Measurements from ENCODE around the gene ITPKC. TPM values are rescaled to one million over a fixed set of nuclear protein-coding genes. Genes with fewer than 3 reads are reported as not detected.

The ITPKC gene
- total and polyA plus RNA-seq, 2 of the 13 experiments (the other 11 are each of a cell fraction or from before 2014, with no cell fraction given) = 6.9 to 11.2 TPM

DNA sequence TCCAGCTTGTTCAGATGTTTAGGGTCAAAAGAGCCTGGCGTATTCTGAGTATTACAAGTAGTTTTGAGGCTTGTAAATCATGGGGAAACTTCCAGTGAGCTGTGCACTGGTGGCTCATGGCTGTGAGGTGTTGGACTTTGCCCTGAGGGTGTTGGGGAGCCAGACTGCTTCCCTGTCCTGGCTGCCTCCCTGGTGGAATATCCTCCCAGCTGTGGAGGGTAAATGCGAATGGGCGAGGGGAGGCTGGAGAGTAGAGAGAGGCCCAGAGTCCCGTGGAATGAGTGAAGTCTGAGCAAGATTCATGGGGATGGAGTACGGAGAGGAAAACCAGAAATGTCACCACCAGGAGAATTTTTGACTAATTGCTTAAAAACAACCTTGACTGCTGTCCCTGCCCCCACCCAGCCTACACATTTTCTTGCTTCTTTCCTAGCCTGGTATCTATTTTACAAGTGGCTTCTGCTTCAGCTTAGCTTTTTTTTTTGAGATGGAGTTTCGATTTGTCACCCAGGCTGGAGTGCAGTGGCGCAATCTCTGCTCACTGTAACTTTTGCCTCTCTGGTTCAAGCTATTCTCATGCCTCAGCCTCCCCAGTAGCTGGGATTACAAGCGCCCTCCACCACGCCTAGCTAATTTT, 37.8 kb downstream of the ITPKC start (continued):
- TF ChIP-seq, protein P1, sequence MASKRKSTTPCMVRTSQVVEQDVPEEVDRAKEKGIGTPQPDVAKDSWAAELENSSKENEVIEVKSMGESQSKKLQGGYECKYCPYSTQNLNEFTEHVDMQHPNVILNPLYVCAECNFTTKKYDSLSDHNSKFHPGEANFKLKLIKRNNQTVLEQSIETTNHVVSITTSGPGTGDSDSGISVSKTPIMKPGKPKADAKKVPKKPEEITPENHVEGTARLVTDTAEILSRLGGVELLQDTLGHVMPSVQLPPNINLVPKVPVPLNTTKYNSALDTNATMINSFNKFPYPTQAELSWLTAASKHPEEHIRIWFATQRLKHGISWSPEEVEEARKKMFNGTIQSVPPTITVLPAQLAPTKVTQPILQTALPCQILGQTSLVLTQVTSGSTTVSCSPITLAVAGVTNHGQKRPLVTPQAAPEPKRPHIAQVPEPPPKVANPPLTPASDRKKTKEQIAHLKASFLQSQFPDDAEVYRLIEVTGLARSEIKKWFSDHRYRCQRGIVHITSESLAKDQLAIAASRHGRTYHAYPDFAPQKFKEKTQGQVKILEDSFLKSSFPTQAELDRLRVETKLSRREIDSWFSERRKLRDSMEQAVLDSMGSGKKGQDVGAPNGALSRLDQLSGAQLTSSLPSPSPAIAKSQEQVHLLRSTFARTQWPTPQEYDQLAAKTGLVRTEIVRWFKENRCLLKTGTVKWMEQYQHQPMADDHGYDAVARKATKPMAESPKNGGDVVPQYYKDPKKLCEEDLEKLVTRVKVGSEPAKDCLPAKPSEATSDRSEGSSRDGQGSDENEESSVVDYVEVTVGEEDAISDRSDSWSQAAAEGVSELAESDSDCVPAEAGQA (IDR thresholded peaks at IDR 0.05; ENCODE audit: low read depth) = no peak
- TF ChIP-seq, protein P1 (CRISPR knock-in tag; IDR thresholded peaks at IDR 0.05; ENCODE audit: borderline replicate concordance) = no peak
- TF ChIP-seq KDM4B (CRISPR knock-in tag; IDR thresholded peaks at IDR 0.05) (no peak), SATB2 (CRISPR knock-in tag; IDR thresholded peaks at IDR 0.05) (no peak), ZNF124 (CRISPR knock-in tag; IDR thresholded peaks at IDR 0.05) (no peak), ZFP37 (CRISPR knock-in tag; IDR thresholded peaks at IDR 0.05; ENCODE audit: borderline replicate concordance) (no peak), ZNF20 (CRISPR knock-in tag; IDR thresholded peaks at IDR 0.05) (no peak), NCOA1 (CRISPR knock-in tag; IDR thresholded peaks at IDR 0.05) (no peak), TBX3 (IDR thresholded peaks at IDR 0.05; ENCODE audit: borderline replicate concordance) (no peak), KLF9 (CRISPR knock-in tag; IDR thresholded peaks at IDR 0.05; ENCODE audit: low read depth) (no peak), PHB2 (IDR thresholded peaks at IDR 0.05; ENCODE audit: partially characterized antibody) (no peak)
- TF ChIP-seq, protein P2, sequence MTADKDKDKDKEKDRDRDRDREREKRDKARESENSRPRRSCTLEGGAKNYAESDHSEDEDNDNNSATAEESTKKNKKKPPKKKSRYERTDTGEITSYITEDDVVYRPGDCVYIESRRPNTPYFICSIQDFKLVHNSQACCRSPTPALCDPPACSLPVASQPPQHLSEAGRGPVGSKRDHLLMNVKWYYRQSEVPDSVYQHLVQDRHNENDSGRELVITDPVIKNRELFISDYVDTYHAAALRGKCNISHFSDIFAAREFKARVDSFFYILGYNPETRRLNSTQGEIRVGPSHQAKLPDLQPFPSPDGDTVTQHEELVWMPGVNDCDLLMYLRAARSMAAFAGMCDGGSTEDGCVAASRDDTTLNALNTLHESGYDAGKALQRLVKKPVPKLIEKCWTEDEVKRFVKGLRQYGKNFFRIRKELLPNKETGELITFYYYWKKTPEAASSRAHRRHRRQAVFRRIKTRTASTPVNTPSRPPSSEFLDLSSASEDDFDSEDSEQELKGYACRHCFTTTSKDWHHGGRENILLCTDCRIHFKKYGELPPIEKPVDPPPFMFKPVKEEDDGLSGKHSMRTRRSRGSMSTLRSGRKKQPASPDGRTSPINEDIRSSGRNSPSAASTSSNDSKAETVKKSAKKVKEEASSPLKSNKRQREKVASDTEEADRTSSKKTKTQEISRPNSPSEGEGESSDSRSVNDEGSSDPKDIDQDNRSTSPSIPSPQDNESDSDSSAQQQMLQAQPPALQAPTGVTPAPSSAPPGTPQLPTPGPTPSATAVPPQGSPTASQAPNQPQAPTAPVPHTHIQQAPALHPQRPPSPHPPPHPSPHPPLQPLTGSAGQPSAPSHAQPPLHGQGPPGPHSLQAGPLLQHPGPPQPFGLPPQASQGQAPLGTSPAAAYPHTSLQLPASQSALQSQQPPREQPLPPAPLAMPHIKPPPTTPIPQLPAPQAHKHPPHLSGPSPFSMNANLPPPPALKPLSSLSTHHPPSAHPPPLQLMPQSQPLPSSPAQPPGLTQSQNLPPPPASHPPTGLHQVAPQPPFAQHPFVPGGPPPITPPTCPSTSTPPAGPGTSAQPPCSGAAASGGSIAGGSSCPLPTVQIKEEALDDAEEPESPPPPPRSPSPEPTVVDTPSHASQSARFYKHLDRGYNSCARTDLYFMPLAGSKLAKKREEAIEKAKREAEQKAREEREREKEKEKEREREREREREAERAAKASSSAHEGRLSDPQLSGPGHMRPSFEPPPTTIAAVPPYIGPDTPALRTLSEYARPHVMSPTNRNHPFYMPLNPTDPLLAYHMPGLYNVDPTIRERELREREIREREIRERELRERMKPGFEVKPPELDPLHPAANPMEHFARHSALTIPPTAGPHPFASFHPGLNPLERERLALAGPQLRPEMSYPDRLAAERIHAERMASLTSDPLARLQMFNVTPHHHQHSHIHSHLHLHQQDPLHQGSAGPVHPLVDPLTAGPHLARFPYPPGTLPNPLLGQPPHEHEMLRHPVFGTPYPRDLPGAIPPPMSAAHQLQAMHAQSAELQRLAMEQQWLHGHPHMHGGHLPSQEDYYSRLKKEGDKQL (CRISPR knock-in tag; IDR thresholded peaks at IDR 0.05; ENCODE audit: low read depth) = no peak
- TF ChIP-seq, protein P3, sequence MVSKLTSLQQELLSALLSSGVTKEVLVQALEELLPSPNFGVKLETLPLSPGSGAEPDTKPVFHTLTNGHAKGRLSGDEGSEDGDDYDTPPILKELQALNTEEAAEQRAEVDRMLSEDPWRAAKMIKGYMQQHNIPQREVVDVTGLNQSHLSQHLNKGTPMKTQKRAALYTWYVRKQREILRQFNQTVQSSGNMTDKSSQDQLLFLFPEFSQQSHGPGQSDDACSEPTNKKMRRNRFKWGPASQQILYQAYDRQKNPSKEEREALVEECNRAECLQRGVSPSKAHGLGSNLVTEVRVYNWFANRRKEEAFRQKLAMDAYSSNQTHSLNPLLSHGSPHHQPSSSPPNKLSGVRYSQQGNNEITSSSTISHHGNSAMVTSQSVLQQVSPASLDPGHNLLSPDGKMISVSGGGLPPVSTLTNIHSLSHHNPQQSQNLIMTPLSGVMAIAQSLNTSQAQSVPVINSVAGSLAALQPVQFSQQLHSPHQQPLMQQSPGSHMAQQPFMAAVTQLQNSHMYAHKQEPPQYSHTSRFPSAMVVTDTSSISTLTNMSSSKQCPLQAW (CRISPR knock-in tag; IDR thresholded peaks at IDR 0.05) = no peak
- TF ChIP-seq, protein P4, sequence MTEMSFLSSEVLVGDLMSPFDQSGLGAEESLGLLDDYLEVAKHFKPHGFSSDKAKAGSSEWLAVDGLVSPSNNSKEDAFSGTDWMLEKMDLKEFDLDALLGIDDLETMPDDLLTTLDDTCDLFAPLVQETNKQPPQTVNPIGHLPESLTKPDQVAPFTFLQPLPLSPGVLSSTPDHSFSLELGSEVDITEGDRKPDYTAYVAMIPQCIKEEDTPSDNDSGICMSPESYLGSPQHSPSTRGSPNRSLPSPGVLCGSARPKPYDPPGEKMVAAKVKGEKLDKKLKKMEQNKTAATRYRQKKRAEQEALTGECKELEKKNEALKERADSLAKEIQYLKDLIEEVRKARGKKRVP (CRISPR knock-in tag; IDR thresholded peaks at IDR 0.05) = no peak

Measured in HepG2 (cell line).